Lower lobe of right lung (tissue), 2 donors: ENCODE data around the gene SIL1. TPM values are rescaled to one million over a fixed set of nuclear protein-coding genes. Genes with fewer than 3 reads are reported as not detected.

ENCODE experiments used
- ATAC-seq, 2 donors: fragments of 200-7000 bp; cut with Tn5 transposase; one replicate each; pipeline ENCODE4 v1.9.1; 2020 to 2022; ENCODE audit warnings: mild to moderate bottlenecking in 2 of 2, moderate library complexity in 2 of 2
- DNase-seq: peaks from one replicate; pipeline ENCODE4 v3.0.0-alpha.2; 2020
- H3K27ac ChIP-seq: fragments of 200-600 bp; one replicate; pipeline ENCODE4 v1.8.0; 2022
- H3K27me3 ChIP-seq: fragments of 200-600 bp; one replicate; pipeline ENCODE4 v1.8.0; 2022; ENCODE audit warnings: low read depth
- H3K36me3 ChIP-seq: fragments of 200-600 bp; one replicate; pipeline ENCODE4 v1.8.0; 2022; ENCODE audit warnings: mild to moderate bottlenecking
- H3K4me1 ChIP-seq: fragments of 200-600 bp; one replicate; pipeline ENCODE4 v1.8.0; 2022
- H3K4me3 ChIP-seq: fragments of 200-600 bp; one replicate; pipeline ENCODE4 v1.8.0; 2022; ENCODE audit warnings: mild to moderate bottlenecking
- H3K9me3 ChIP-seq: fragments of 200-600 bp; one replicate; pipeline ENCODE4 v1.8.0; 2022
- intact Hi-C: fragments of 100-400 bp; cut with DNase I; formaldehyde crosslinking; loops from one replicate; pipeline ENCODE4 v1.11.0; 2022
- total RNA-seq: library from RNA; stranded (reverse); fragmentation: NEBNext Ultra II Directional; extraction: Animal tissue kit (Norgen Biotek cat#: 25700); gene quantifications from one replicate; pipeline ENCODE4 v1.2.1, GENCODE V29; 2021
- TF ChIP-seq, protein P1 (sequence below): fragments of 200-600 bp; IDR thresholded peaks from one replicate; pipeline ENCODE4 v1.8.0; 2022; ENCODE audit warnings: antibody characterized with exemption, mild to moderate bottlenecking
- donor health status: DM: no; HTN: yes; CAD: no; lungs with severe emphysema.

The SIL1 gene
- total RNA-seq, 1 donor from 2014 or later: 40.6 TPM

- H3K27ac ChIP-seq: no peak overlapping the region
Observed at GRCh38 chr5:138985683-138986082, 212.5 kb downstream of the SIL1 start.

DNA sequence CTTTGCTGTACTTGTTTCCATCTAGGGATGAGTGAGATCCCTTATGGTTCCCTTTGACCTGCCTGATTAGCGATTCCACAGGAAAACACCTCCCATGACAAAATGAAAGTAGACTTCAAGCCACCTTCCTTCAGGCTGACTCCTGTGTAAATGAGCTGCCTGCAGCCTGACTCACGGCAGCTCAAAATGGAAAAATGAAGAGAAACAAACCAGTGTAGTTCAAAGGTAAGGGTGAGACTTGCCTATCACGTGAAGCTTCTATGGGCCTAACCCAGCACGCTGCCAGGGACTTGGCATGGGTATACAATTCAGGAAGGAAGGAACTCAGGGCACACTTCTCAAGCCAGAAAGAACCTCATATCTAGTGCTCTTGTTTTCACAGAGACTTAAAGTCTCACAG, 212.9 kb downstream of the SIL1 start:
- Histone ChIP-seq H3K4me3 (no peak overlapping the region), H3K27me3 (no peaks in the 10 kb centered on the region), H3K27ac (no peak overlapping the region), H3K9me3 (no peaks in the 10 kb centered on the region), H3K36me3 (no peaks in the 10 kb centered on the region), H3K4me1 (no peaks in the 10 kb centered on the region)
- TF ChIP-seq, protein P1, sequence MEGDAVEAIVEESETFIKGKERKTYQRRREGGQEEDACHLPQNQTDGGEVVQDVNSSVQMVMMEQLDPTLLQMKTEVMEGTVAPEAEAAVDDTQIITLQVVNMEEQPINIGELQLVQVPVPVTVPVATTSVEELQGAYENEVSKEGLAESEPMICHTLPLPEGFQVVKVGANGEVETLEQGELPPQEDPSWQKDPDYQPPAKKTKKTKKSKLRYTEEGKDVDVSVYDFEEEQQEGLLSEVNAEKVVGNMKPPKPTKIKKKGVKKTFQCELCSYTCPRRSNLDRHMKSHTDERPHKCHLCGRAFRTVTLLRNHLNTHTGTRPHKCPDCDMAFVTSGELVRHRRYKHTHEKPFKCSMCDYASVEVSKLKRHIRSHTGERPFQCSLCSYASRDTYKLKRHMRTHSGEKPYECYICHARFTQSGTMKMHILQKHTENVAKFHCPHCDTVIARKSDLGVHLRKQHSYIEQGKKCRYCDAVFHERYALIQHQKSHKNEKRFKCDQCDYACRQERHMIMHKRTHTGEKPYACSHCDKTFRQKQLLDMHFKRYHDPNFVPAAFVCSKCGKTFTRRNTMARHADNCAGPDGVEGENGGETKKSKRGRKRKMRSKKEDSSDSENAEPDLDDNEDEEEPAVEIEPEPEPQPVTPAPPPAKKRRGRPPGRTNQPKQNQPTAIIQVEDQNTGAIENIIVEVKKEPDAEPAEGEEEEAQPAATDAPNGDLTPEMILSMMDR: no peak
- intact Hi-C loops: no loop called here
- DNase-seq: no peak
- no peak for ATAC-seq

More at GRCh38 chr5:138985683-138986082, 212.5 kb downstream of the SIL1 start:
- TF ChIP-seq, protein P1: no peak
- Histone ChIP-seq H3K9me3 (no peaks in the 10 kb centered on the region), H3K36me3 (no peaks in the 10 kb centered on the region), H3K4me1 (no peaks in the 10 kb centered on the region), H3K4me3 (no peak overlapping the region), H3K27me3 (no peaks in the 10 kb centered on the region)
- no peak for DNase-seq
- intact Hi-C loops: no loop called here
- peak in 1 of 2 donors; percentile 47 for ATAC-seq

DNA sequence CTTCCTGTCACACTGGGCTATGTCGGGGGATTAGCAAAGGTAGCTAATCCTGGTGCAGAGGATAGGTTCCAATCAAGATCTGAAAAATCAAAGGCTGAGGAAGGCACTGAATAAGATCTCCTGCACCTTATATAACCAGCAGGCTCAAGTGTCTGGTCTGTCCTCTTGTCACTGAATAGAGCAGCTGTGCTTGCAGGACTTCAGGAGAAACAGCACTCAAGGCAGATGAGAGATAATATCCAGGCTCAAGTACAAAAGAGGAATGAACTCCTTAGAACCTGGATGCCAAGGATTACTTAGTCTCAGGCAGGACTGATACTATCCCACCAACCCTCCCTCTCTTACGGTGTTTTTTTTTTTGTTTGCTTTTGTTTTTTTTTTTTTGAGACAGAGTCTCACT, 214.2 kb downstream of the SIL1 start:
- DNase-seq (no peak), ATAC-seq (no peak)
- TF ChIP-seq, protein P1: no peak
- Histone ChIP-seq H3K9me3 (no peaks in the 10 kb centered on the region), H3K27ac (no peak overlapping the region), H3K4me1 (no peaks in the 10 kb centered on the region), H3K27me3 (no peaks in the 10 kb centered on the region), H3K4me3 (no peak overlapping the region), H3K36me3 (no peaks in the 10 kb centered on the region)
- intact Hi-C loops: no loop called here

DNA sequence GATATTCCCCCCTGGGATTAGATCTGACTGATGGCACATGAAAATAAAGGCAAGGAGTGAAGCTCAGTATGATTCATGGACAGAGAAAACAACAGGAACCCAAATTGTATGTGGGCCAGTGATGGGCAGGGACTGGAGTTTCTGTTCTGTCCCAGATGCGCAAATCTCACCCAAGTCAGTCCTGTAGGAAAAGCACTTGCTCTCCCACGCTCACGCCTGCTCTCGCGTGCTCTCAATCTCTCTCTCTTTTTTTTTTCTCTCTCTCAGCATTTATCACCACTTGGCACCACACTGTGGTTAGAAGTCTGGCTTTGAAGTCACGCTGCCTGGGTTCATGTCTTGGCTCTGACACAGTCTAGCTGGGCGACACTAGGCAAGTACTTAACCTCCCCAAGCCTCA, 216.6 kb downstream of the SIL1 start:
- no peaks in the 10 kb centered on the region for H3K4me1 ChIP-seq
- intact Hi-C loops: no loop called here
- no peaks in the 10 kb centered on the region for H3K36me3 ChIP-seq
- no peak overlapping the region for H3K4me3 ChIP-seq
- TF ChIP-seq, protein P1: no peak
- no peaks in the 10 kb centered on the region for H3K9me3 ChIP-seq
- H3K27ac ChIP-seq: no peak overlapping the region
- H3K27me3 ChIP-seq: no peaks in the 10 kb centered on the region
- ATAC-seq (no peak), DNase-seq (no peak)

DNA sequence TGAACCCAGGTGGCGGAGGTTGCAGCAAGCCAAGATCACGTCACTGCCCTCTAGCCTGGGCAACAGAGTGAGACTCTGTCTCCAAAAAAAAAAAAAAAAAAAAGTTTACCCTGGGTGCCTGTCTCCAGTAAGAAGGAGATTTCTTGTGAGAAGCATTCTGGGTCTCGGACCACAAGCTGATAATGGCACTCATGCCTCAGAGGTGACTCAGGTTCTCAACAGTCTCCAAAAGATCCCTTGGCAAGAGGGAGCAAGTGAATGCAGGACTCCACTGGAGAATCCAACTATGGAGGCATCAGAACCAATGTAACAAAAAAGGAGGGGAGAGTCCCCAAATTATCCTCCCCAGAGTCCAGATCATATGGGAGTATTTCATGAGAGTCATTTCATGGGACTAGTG, 217.0 kb downstream of the SIL1 start:
- intact Hi-C loops: no loop called here
- TF ChIP-seq, protein P1: no peak
- ATAC-seq (no peak), DNase-seq (no peak)
- H3K4me3 ChIP-seq: no peak overlapping the region
- no peak overlapping the region for H3K27ac ChIP-seq
- no peaks in the 10 kb centered on the region for H3K36me3 ChIP-seq
- H3K9me3 ChIP-seq: no peaks in the 10 kb centered on the region
- H3K27me3 ChIP-seq: no peaks in the 10 kb centered on the region
- no peaks in the 10 kb centered on the region for H3K4me1 ChIP-seq

DNA sequence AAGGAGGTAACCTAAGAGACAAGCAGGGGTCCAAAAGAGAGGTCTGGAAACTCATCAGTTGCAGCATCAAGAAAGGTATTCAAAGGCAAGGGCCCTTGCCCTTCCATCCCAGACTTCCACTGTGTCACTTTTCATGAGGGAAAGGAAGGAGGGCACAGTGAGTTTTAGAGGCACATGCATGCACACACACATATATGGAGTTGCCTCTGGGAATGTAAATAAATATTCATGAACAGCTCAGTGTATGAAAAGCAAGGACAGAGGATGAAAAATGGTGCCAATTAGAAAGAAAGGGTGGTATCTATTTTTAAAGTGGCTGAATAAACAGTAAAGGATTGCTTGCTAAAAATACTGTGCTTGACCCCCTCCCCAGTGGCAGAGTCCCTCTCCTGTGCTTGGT, 217.7 kb downstream of the SIL1 start:
- TF ChIP-seq, protein P1: no peak

More for the DNA sequence above, 217.7 kb downstream of the SIL1 start:
- no peak for ATAC-seq
- Histone ChIP-seq H3K4me3 (no peak overlapping the region), H3K36me3 (no peaks in the 10 kb centered on the region), H3K9me3 (no peaks in the 10 kb centered on the region), H3K27me3 (no peaks in the 10 kb centered on the region), H3K4me1 (peaks cover 2% of the 10 kb centered on the region), H3K27ac (no peak overlapping the region)
- no peak for DNase-seq
- intact Hi-C loops: no loop called here
